Kidney epithelial cell (primary cell): ENCODE results near the gene BTBD9. TPM values are rescaled to one million over a fixed set of nuclear protein-coding genes. Genes with fewer than 3 reads are reported as not detected.

Experiments
- DNase-seq: peaks from one replicate; pipeline ENCODE4 v3.0.0-alpha.2; 2010; ENCODE audit warnings: low read depth
- H3K27me3 ChIP-seq: 2 replicates; pipeline ENCODE4 v1.6.0; 2011; ENCODE audit warnings: low read length; ENCODE audit not compliant: control insufficient read depth, insufficient read depth
- H3K36me3 ChIP-seq: 2 replicates; pipeline ENCODE4 v1.5.1; 2011; ENCODE audit warnings: low read length; ENCODE audit not compliant: control insufficient read depth, insufficient read depth
- H3K4me3 ChIP-seq: 2 replicates; pipeline ENCODE4 v1.5.1; 2011; ENCODE audit warnings: low read depth, mild to moderate bottlenecking, control low read depth, low read length
- CTCF ChIP-seq: IDR thresholded peaks from 2 replicates; pipeline ENCODE4 v1.5.1; 2011; ENCODE audit warnings: mild to moderate bottlenecking, moderate library complexity, low read length, control low read depth, inconsistent platforms; ENCODE audit not compliant: insufficient read depth, poor library complexity, severe bottlenecking
- total RNA-seq: library from RNA; depleted of rRNA; stranded (reverse); fragments of >200 nt; gene quantifications from 2 replicates; pipeline ENCODE4 v1.2.3, GENCODE V29; 2015

BTBD9 gene
- total RNA-seq, 1 donor from 2014 or later: 7.3 TPM

DNA sequence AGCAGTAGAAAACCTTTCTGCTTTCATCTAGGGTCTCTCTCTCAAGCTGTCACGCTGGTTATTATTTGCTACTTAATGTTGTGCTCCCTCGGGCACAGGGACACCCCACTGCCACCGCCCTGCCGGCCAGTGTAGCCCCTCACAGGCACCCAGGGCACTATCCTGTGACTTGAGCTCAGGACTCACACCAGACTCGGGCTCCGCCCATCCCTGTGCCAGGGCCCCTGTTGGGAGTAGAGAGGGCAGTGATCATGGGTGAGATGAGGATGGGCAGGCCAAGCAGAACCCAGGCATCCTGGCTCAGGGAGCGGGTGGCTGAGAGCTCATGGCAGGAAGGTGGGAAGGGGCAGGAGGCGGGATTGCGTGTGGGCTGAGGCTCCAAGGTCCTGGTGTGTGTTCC lies 448.3 kb downstream of the BTBD9 start:
- no peak overlapping the region for H3K4me3 ChIP-seq
- no peaks in the 10 kb centered on the region for H3K27me3 ChIP-seq
- no peak for DNase-seq
- no peak for TF ChIP-seq CTCF
- H3K36me3 ChIP-seq: no peaks in the 10 kb centered on the region

DNA sequence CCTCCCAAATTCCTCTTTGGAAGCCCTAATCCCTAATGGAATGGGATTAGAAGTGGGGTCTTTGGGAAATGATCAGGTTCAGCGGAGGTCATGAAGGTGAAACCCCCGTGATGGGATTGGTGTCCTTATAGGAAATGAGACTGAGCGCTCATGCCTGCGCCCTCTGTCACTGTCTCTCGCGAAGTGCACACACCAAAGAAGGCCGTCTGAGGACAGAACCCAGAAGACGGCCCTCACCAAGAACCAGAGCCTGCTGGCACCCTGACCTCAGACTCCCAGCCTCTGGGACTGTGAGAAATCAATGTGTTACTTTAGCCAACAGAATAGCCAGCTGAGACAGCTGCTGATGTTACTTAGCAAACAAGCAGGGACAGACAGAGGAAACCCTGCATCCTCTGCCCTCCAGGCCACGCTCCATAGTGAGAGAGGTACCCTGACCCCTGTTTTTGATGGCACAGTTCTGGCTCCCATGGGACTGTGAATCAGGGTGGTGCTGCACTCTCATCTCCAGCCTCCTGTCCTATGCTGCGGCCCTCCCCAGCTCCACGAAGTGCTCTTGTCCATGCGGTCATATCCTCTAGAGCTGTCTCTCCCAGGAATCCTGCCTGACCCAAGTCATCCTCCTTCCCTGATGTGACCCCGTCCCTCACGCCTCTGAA lies 450.9 kb downstream of the BTBD9 start:
- DNase-seq: no peak
- Histone ChIP-seq H3K36me3 (no peaks in the 10 kb centered on the region), H3K4me3 (no peak overlapping the region), H3K27me3 (no peaks in the 10 kb centered on the region)
- no peak for TF ChIP-seq CTCF

DNA sequence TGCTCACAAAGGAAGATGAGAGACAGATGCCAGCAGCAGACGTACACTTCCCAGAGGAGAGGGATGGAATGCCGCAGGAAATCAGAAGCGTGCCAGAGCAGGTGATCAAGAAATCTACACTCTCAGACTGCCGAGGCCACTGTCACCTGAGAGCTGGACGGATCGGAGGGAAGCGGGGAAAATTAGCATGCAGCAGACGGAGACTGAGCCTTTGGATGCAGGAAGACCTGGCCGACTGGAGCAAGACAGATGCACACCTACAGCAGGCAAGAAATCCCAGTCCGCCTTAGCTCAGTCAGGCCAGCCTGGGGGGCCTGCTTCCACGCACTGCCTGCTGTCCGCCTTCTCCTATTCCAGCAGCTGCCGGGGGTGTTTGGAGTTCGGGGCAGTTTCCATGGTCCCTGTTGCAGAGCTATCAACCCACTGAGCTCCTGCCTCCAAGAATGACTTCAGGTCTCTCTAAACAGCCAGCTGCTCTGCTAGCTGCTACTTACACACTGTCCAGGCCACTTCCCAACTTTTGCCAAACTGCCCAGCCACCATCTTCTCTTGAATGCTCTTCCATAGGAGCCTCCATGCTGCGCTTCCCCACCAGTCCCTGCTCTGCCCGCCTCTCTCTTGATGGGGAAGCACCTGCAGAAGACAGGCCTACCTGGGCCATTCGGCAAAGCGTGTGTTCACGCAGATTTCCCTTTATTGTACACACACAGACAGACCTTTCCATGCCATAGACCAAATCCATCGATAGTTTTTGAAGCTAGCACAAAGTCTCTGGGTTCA lies 451.7 kb downstream of the BTBD9 start:
- no peak for DNase-seq
- H3K27me3 ChIP-seq: no peaks in the 10 kb centered on the region
- no peak for TF ChIP-seq CTCF
- H3K36me3 ChIP-seq: no peaks in the 10 kb centered on the region
- H3K4me3 ChIP-seq: no peak overlapping the region

DNA sequence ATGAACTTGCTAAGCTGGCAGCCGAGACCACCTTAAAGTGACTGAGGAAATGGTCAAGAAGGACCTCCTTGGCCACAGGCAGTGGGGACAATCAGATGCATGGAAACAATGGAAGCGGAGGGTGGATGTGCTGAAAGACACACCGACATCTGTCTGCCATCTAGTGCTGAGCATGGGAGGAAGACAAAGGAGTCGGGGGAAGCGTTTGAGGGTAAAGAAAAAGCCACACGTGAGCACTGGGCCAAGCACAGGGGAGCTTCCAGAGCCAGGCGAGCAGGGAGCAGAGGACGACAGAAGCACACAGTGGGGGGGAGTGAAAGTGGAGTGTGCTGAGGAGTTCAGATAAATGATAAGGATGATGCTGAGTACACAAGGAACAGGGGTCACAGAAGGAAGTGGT lies 452.4 kb downstream of the BTBD9 start:
- no peaks in the 10 kb centered on the region for H3K27me3 ChIP-seq
- DNase-seq: no peak
- H3K4me3 ChIP-seq: no peak overlapping the region
- no peak for TF ChIP-seq CTCF
- H3K36me3 ChIP-seq: no peaks in the 10 kb centered on the region

DNA sequence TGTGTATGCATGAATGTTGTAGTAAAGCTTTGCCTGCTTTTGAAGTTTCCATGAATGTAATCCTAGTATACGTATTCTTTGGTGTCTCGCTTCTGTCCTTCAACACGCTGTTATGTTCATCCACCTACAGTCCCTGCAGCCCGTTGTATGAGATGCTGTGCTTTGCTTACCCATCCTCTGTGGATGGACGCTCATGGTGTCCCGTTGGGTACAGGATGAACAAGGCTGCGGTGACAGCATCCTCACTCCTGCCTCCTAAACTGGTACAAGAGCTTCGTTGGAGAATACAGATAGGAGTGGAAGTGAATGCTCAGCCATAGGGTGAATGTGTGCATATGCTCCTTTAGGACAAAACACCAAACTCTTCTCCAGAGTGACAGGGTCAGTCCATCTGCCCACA lies 454.0 kb downstream of the BTBD9 start:
- no peaks in the 10 kb centered on the region for H3K27me3 ChIP-seq
- no peak for DNase-seq
- no peak overlapping the region for H3K4me3 ChIP-seq
- no peak for TF ChIP-seq CTCF
- no peaks in the 10 kb centered on the region for H3K36me3 ChIP-seq
